ENCODE measurements around the gene LRP8. TPM values are rescaled to one million over a fixed set of nuclear protein-coding genes. Genes with fewer than 3 reads are reported as not detected.

LRP8 gene
- total and polyA plus RNA-seq, 8 donors, result 6.8 to 36.6 (median 9.3) TPM

- intact Hi-C loops (cut with DNase I), result no loop called here
- ATAC-seq, result peak; percentile 17
- no peak overlapping the region for H3K4me3 ChIP-seq
- DNase-seq, result peak in 1 of 4 donors; percentile 22
- no peaks in the 10 kb centered on the region for H3K36me3 ChIP-seq
- no peak overlapping the region for H3K27ac ChIP-seq
- H3K27me3 ChIP-seq, result peaks cover 0 to 19% of the 10 kb centered on the region in 2 donors
- TF ChIP-seq, protein P1, sequence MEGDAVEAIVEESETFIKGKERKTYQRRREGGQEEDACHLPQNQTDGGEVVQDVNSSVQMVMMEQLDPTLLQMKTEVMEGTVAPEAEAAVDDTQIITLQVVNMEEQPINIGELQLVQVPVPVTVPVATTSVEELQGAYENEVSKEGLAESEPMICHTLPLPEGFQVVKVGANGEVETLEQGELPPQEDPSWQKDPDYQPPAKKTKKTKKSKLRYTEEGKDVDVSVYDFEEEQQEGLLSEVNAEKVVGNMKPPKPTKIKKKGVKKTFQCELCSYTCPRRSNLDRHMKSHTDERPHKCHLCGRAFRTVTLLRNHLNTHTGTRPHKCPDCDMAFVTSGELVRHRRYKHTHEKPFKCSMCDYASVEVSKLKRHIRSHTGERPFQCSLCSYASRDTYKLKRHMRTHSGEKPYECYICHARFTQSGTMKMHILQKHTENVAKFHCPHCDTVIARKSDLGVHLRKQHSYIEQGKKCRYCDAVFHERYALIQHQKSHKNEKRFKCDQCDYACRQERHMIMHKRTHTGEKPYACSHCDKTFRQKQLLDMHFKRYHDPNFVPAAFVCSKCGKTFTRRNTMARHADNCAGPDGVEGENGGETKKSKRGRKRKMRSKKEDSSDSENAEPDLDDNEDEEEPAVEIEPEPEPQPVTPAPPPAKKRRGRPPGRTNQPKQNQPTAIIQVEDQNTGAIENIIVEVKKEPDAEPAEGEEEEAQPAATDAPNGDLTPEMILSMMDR (IDR thresholded peaks at IDR 0.05), result no peak
- H3K9me3 ChIP-seq, result no peaks in the 10 kb centered on the region
- H3K4me1 ChIP-seq, result no peaks in the 10 kb centered on the region
These were observed 6.9 kb upstream of the LRP8 start for GRCh38 chr1:53334781-53335180.

- TF ChIP-seq, protein P1 (IDR thresholded peaks at IDR 0.05), result no peak
- Histone ChIP-seq H3K27ac (no peak overlapping the region), H3K4me3 (no peak overlapping the region), H3K27me3 (peaks cover 0 to 16% of the 10 kb centered on the region in 2 donors), H3K9me3 (no peaks in the 10 kb centered on the region), H3K4me1 (no peaks in the 10 kb centered on the region), H3K36me3 (no peaks in the 10 kb centered on the region)
- intact Hi-C loops (cut with DNase I), result no loop called here
- DNase-seq (no peak), ATAC-seq (no peak)
These were observed 6.4 kb upstream of the LRP8 start for GRCh38 chr1:53334312-53334711.

DNA sequence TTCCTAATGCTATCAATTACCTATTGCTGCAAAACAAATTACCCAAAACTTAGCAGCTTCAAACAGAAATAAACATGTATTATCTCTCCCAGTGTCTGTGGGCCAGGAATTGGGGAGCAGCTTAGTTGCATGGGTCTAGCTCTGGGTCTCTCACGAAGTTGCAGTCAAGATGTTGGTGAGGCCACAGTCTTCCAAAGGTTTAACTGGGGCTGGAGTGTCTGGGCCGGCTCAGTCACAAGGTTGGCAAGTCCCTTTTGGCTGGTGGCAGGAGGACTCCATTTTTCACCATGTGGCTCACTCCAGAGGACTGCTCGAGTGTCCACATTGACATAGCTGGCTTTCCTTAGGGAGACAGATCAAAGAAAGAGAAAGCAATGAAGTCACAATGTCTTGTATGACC, 5.0 kb upstream of the LRP8 start:
- Histone ChIP-seq H3K27ac (no peak overlapping the region), H3K4me1 (peaks cover 0 to 6% of the 10 kb centered on the region in 2 donors), H3K36me3 (no peaks in the 10 kb centered on the region), H3K4me3 (no peak overlapping the region), H3K9me3 (no peaks in the 10 kb centered on the region), H3K27me3 (peaks cover 0 to 26% of the 10 kb centered on the region in 2 donors)
- TF ChIP-seq, protein P1 (IDR thresholded peaks at IDR 0.05), result no peak
- no peak for ATAC-seq
- intact Hi-C loops (cut with DNase I), result no loop called here
- DNase-seq, result peak in 1 of 4 donors; percentile 26

DNA sequence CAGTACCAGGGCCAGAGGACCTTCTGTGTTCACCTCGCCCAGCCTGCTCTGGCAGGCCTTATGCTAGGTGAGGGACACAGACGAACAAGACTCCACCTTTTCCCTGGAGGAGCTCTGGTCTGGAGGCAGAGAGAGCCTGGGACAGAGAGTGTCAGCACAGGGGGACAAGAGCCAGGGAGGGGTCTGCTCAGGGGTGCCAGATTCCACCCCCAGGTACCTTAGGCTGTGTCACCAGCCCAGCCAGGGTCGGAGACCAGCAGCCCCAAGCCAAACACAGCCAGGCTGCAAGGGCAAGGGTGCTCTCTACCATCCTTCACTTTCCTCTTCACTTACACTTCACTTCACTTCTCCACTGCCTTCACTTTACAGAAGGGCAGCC, 4.3 kb upstream of the LRP8 start:
- Histone ChIP-seq H3K27me3 (peaks cover 0 to 30% of the 10 kb centered on the region in 2 donors), H3K4me1 (peaks cover under 1 to 11% of the 10 kb centered on the region in 2 donors), H3K27ac (no peak overlapping the region), H3K4me3 (no peak overlapping the region), H3K9me3 (no peaks in the 10 kb centered on the region), H3K36me3 (no peaks in the 10 kb centered on the region)
- intact Hi-C loops (cut with DNase I), result no loop called here
- TF ChIP-seq, protein P1 (IDR thresholded peaks at IDR 0.05), result no peak
- ATAC-seq (no peak), DNase-seq (peak in 2 of 4 donors; percentile 19 to 20)

DNA sequence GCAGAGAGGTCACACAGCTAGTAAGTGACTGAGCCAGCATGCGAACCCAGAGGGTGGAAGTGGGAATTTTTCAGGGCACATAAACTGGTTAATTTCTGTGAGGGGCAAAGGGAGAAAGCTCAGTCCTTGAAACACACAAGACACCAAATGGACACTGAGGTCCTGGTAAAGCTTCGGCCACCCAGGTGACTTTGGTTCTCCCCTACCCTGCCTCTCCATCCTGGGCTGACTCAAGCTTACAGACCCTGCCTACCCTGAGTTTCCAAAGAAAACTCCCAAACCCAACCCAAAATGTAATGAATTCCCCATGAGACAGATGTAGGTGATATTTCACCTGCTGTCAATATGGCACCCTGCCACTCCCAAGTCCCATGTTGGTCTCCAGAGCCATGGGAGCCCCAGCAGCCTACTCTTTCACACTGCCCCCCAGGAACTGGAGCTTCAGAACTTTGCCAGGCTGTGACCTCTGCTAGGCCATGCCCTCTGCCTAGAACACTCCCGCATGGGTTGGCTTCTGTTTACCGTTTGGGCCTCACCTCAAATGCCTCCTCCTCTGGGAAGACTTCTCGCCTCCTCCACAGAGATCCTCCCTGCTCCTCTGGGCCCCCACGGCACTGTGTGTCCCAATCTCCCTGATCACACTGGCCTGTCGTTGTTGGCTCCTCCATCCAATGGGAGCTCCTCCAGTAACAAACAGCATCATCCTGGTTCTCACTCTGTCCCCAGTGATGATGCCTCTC, 3.7 kb upstream of the LRP8 start:
- TF ChIP-seq, protein P1 (IDR thresholded peaks at IDR 0.05), result no peak
- Histone ChIP-seq H3K27ac (no peak overlapping the region), H3K4me3 (no peak overlapping the region), H3K4me1 (peaks cover 6 to 16% of the 10 kb centered on the region in 2 donors), H3K9me3 (no peaks in the 10 kb centered on the region), H3K36me3 (no peaks in the 10 kb centered on the region), H3K27me3 (peaks cover 0 to 30% of the 10 kb centered on the region in 2 donors)
- ATAC-seq, result no peak
- intact Hi-C loops (cut with DNase I), result no loop called here
- DNase-seq, result peak in 2 of 4 donors; percentile 22 to 31
